ENCODE data around the gene IL4R.

The IL4R gene

DNA sequence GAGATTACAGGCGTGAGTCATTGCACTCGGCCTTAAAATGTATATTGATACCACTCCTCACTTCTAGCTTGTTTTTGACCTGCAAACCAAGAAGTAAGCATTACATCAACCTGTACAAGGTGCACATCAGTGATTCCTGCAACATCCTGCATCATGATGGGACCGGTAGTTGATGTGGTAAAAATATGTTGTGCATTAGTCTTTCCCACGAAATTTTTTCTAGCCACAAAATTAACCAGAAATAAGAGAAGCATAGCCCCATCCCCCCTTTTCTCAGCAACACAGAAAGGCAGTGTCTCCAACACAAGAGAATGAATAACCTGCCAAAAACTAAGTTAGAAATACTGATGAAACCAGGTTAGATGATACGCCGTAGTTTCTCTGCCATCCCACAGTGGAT, 24.1 kb upstream of the IL4R start:
- no peak for DNase-seq

DNA sequence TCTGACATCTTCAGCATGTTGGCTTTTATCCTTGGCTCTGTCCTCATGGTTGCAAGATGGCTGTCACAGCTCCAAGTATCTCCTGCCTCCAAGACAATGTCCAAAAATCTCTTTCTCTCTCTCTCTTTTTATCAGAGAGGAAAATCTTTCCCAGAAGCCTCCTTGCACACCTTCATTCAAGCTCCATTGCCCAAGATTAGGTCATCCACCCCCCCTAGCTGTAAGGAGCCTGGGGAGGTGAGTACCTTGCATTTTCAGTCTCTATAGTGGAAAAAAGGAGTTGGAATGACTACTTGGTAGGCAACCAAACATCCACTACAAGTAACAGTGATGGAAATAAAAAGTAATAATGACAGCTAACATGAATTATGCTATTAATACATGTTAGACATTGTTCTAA, 23.2 kb upstream of the IL4R start:
- DNase-seq: no peak

- no peak for DNase-seq
Measured at GRCh38 chr16:27291106-27291505, 22.7 kb upstream of the IL4R start.

DNA sequence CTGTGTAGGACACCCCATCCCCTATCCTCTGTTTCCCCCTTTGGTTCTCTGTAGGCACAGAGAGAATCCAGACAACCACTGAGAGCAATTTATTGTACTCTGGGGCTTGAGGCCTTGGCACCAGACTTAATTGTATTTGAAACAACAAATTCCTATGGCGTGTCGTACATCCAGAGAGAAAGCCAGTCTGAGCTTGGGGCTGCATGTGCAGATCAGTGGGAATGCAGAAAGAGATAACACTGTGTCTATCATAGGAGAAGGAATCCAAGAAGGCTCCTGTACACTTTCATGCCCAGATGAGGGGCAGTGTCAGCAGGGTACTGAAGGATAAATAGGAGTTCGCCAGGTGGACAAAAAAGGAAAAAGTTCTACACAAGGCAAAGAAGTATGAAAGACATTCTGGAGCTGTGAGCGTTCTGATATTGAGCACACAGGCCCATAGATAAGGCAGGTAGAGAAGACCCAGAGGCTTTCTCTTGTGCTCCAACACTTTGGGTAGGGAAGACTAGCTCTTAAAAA, 22.0 kb upstream of the IL4R start:
- DNase-seq: no peak

- DNase-seq: no peak
Measured at GRCh38 chr16:27293343-27293742, 20.4 kb upstream of the IL4R start.

GRCh38 chr16:27298132-27298531, 15.6 kb upstream of the IL4R start:
- DNase-seq: no peak

GRCh38 chr16:27301236-27301861, 12.4 kb upstream of the IL4R start:
- no peak for DNase-seq

DNA sequence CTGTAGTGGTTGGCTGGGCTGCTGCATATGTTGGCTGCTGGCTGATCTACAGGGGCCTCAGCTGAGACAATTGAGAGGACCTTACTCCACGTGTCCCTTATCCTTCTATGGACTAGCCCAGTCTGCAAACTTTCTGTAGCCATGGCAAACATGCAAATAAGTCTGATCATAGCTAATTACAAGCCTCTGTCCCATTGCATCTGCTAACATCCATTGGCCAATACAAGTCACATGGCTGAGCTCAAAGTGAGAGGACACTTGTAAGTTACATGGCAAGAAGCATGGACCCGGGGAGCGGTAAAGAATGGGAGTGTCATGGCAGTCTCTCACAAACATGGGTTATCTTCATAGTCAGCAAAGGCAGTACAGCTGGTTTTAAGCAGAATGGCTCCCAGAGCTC, 11.6 kb upstream of the IL4R start:
- no peak for DNase-seq

GRCh38 chr16:27303256-27304100, 10.3 kb upstream of the IL4R start:
- no peak for DNase-seq

DNA sequence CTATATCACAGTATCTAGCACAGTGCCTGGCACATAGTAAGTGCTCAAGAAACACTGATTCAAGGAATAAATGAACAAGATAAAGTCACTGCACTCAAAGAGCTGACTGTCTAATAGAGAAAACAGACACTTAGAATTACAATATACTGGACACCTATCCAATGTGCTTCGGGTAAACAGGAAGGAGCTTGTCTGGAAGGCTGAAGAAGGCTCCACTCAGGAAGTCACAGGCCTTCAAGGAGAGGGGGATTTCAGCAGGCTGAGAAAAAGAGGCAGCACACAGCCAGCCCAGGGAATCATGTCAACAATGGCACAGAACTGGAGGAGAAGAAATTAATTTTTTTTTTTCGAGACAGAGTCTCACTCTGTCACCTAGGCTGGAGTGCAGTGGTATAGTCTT, 9.7 kb upstream of the IL4R start:
- no peak for DNase-seq

- DNase-seq: no peak
Measured at GRCh38 chr16:27304881-27305745, 8.7 kb upstream of the IL4R start.

DNA sequence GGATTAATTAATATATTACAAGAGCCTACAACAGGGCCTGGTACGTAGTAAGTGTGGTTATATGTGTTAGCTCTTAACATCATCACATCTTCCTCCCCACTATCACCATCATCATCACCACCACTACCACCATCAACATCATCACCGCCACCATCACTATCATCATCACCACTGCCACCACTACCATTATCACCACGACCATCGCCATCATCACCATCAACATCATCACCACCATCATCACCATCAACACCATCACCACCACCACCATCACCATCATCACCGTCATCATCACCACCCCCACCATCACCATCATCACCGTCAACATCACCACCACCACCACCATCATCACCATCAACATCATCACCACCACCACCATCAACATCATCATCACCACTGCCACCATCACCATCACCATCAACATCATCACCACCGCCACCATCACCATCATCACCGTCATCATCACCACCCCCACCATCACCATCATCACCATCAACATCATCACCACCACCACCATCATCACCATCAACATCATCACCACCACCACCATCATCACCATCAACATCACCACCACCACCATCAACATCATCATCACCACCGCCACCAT, 7.8 kb upstream of the IL4R start:
- no peak for DNase-seq

GRCh38 chr16:27308792-27309191, 5.0 kb upstream of the IL4R start:
- DNase-seq: no peak

GRCh38 chr16:27310576-27311447, 3.0 kb upstream of the IL4R start:
- no peak for DNase-seq

DNA sequence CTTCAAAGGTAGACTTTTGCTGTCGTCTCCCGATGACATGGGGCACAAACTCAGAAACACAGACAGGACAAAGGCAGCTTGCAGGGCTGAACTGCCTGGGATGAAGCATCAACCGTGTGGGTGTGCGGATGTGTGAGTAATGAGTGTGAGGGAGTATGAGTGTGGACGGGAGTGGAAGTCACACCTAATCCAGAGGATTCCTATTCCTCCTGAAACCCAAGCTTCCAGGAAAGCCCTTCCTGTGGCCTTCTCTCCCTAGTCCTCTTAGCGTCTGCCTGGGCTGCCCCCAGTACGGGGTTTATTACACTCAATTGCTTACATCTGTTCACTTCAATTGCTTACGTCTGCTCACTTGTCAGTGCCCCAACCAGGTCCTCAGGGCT, 2.3 kb upstream of the IL4R start:
- no peak for DNase-seq

DNA sequence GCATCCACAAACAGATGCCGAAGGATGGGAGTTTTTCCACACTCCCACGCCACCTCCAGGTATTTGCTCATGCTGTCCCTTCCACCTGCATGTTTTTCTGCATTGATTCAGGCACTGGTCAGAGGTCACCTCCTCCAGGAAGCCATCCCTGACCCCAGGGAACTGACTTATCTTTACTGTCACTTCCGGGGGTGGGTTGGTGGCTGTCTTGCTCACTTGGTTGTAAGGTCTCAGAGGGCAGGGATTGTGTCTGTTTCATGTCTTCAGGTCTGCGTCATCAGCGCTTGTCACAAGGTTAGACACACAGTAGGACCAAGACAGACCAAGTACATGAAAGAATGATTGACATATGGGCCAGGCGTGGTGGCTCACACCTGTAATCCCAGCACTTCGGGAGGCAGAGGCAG, 1.9 kb upstream of the IL4R start:
- no peak for DNase-seq

GRCh38 chr16:27312580-27313421, 973 bp upstream of the IL4R start:
- DNase-seq: no peak

DNA sequence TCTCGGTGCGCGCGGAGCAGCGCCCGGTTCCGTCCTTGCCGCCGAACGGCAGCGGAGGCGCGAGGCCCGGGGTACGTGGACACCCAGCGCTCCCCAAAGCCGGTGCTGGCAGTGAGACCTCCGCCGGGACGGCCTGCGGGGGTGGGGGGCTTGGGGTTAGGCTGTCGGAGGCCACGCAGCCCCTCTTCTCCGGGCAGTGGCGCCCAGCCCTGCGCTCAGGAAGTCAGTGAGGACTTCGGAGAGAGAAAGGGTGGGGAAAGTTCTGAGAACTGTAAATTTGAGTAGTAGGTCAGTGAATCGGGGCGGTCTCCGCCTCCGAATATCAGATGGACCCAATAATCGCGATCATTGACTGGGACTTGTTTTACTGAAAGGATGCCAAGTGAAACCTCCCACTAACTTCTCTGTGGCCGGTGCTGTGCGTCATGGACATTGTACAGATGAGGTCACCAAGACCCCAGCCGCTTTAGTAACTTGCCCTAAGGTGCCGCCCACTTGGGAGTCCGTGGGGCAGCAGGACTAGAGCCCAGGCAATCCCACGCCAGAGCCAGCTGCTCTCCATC, 468 bp downstream of the IL4R start:
- no peak for DNase-seq

GRCh38 chr16:27314986-27315332, 1.2 kb downstream of the IL4R start:
- DNase-seq: no peak

DNA sequence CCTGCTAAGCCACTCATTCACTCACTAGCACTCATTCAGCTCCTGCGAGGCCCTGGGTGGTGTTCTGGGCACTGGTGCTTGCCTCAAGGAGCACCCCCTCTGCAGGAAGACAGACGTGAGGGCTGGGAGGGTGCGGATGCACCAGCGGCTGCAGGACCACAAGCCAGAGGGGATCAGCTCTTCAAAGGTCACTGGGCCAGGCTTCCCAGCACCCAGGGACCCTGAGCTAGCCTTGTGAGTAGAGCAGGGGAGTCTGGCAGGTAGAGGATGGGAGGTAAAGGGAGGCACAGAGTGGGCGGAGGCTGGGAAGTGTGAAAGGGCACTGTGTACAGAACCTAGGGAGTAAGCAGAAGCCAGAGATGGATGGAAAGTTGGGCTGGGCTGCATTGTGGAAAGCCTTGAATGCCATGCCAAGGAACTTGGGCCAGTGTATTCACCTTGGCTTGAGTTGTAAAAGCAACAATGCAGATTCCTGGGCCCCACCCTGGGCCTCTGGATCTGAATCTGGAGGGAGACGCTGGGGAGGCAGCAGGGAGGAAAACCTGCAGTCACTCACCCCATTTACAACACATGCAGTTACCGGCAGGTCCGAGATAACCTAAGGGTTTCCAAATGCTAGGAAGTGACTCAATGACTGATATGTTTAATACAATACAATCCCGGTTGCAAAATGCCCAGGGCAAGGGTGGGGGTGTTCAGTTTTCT, 1.7 kb downstream of the IL4R start:
- no peak for DNase-seq
